ENCODE measurements around the gene TESK1.

Gene TESK1

DNA sequence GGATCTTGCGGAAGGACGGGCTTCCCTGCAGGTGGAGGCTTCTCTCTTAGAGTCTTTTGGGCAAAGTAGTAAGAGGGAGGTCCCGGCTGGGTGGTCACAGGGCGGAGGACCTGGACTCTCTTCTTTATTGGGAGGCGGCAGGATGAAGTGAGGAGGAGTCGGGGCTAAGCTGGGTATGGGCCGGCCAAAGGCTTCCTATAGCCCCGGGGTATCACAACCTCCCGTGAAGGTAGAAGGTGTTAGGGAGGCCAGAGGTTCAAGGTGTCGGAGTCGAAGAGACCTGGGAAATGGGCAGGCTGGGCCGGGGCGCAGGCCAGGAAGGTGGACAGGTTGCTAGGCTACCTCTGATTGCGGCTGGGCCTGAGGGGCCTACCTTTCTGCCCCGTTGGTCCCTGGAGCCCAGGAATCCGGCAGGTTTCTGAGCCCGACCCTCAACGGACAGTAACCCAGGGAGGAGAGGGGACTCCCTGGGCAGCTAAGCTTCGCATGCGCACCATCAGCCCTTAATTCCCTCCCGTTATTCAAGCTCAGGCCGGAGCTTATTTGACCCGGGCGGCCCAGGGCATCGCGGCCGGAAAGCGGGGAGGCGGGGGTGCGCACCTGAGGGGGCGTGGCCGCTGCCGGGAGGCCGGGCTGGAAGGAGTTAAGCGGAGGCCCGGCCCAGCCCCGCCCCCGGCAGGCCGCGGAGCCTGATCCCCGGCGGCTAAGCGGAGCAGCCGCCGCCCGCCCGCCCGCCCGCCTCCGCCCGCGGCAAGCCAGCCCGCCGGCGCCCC is at the start of gene TESK1:
TESK1 (plus strand) TSS at position 685 of the 773 bp plus-strand sequence. CDS start 358 bp downstream, outside the sequence.
- peak; percentile 62 for DNase-seq (ENCODE audit: low read depth)
- no peak for TF ChIP-seq CTCF (conservative IDR thresholded peaks at IDR 0.05; ENCODE audit: low read depth, low read length)
- H3K4me3 ChIP-seq (ENCODE audit: low read depth, low read length) = peak within 1 kb of the TSS; percentile 65

GRCh38 chr9:35555881-35556280 is 49.2 kb upstream of the TESK1 start:
- TF ChIP-seq CTCF (conservative IDR thresholded peaks at IDR 0.05; ENCODE audit: low read depth, low read length) = no peak
- H3K4me3 ChIP-seq (ENCODE audit: low read depth, low read length) = no peak overlapping the region
- no peak for DNase-seq (ENCODE audit: low read depth)

GRCh38 chr9:35556776-35557175 is 48.3 kb upstream of the TESK1 start:
- TF ChIP-seq CTCF (conservative IDR thresholded peaks at IDR 0.05; ENCODE audit: low read depth, low read length) = no peak
- H3K4me3 ChIP-seq (ENCODE audit: low read depth, low read length) = no peak overlapping the region
- no peak for DNase-seq (ENCODE audit: low read depth)

- DNase-seq (ENCODE audit: low read depth) = no peak
- H3K4me3 ChIP-seq (ENCODE audit: low read depth, low read length) = no peak overlapping the region
- no peak for TF ChIP-seq CTCF (conservative IDR thresholded peaks at IDR 0.05; ENCODE audit: low read depth, low read length)
Observed at GRCh38 chr9:35557320-35557719, 47.7 kb upstream of the TESK1 start.

DNA sequence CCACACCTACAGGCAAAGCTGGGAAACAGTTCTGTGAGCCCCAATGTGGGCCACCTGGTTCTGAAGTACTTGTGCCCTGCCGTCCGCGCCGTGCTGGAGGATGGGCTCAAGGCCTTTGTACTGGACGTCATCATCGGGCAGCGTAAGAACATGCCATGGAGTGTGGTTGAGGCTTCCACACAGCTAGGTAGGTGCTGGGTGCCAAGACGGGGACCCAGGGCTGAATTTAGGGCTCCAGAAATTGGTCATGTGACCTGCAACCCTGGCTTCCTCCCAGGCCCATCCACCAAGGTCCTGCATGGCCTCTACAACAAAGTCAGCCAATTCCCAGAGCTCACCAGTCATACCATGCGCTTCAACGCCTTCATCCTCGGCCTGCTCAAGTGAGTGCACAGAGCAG is 46.9 kb upstream of the TESK1 start:
- H3K4me3 ChIP-seq (ENCODE audit: low read depth, low read length) = no peak overlapping the region
- TF ChIP-seq CTCF (conservative IDR thresholded peaks at IDR 0.05; ENCODE audit: low read depth, low read length) = no peak
- DNase-seq (ENCODE audit: low read depth) = no peak

DNA sequence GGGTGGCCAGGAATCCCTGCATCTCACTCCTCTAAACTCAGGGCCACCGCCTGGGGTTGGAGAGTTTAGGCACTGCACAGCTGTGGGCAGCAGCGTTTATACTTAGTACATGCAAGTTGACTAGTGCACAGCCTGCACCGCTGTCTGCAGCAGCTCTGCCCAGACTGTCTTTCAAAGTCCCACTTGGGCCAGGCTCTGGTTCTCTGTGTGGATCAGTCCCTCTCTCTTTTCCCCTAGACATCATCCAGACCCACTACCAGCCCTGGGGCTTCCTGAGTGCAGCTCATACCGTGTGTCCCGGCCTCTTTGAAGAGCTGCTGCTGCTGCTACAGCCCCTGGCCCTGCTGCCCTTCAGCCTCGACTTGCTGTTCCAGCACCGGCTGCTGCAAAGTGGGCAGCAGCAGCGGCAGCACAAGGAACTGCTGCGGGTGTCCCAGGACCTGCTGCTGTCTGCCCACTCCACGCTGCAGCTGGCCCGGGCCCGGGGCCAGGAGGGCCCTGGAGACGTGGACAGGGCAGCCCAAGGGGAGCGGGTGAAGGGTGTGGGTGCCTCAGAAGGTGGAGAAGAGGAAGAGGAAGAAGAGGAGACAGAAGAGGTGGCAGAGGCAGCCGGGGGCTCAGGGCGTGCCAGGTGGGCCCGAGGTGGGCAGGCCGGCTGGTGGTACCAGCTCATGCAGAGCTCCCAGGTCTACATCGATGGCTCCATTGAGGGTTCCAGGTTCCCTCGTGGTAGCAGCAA is 45.1 kb upstream of the TESK1 start:
- no peak for DNase-seq (ENCODE audit: low read depth)
- no peak overlapping the region for H3K4me3 ChIP-seq (ENCODE audit: low read depth, low read length)
- no peak for TF ChIP-seq CTCF (conservative IDR thresholded peaks at IDR 0.05; ENCODE audit: low read depth, low read length)

All from choroid plexus epithelial cell (primary cell).